ENCODE data around the gene MRPS7.

GRCh38 chr17:75271955-75272847, 10.5 kb downstream of the MRPS7 start:
- no peak for TF ChIP-seq POLR2A (IDR thresholded peaks at IDR 0.05; ENCODE audit: low read length)
- TF ChIP-seq GATA1 (IDR thresholded peaks at IDR 0.05; ENCODE audit: low read depth, low read length) = no peak
